NCI-H345 (cell line): ENCODE results near the gene PSMB8.
"Not testable (repeated sequence)": the region's sequence is repeated elsewhere in the genome, so short reads cannot be mapped to it uniquely, and the experiment has no call there.

Source experiments
- DNase-seq: peaks from one replicate; lab custom pipeline; 2025; lab: John Stamatoyannopoulos, UW

PSMB8 gene

GRCh38 chr6:32843979-32844838, at the start of gene PSMB8:
PSMB8 (minus strand) TSS chr6:32844047; CDS start chr6:32843996, 51 bp downstream.
- peak; percentile 98 for DNase-seq

DNA sequence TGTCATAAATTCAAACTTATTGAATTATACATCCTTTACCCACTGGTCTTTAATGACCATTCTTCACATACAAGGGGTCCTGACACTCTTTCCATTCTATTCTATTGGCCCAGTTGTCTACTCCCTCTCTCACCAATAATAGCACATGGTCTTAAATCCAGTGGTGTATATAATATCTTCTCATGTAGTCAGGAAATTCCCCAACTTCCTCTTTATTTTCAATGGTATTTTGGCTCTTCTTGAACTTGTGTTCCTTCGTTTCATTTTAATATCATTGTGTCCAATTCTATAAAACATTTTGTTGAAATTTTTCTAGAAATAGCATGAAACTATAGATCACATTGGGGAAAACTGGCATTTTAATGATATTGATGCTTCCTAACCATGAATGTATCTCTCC, 47.0 kb upstream of the PSMB8 start:
- no peak for DNase-seq

DNA sequence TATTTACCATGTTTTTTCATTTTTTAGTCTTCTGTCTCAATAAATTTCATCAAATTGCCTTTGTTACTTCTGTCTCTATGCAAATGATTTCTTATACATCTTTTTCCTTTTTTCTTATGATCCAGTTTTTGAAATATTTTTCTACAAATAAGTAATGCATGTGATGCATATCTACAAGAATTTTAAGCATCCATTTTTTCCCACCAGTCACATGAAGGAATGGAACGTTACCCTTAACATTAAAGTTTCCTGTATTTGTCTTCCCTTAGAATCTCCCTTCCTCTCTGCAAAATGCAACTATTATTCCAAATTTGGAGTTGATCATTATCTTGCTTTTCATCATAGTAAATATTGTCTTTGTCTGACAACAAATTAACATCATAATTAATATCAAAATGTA, 45.7 kb upstream of the PSMB8 start:
- DNase-seq = no peak

DNA sequence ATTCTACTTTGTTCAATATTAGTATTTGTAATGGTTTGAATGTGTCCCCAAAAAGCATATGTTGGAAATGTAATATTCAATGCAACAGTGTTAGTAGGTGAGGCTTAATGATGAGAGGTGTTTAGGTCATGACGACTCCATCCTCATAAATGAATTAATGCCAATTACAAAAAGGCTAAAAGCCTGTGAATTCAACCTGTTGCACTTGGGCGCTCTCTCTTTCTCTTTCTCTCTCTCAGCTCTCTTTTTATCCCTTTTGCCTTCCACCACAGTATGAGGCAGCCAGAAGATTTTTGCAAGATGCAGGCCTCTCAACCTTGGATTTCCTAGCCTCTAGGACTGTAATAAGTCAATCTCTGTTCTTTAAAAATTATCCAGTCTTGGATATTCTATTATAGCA, 44.7 kb upstream of the PSMB8 start:
- no peak for DNase-seq

DNA sequence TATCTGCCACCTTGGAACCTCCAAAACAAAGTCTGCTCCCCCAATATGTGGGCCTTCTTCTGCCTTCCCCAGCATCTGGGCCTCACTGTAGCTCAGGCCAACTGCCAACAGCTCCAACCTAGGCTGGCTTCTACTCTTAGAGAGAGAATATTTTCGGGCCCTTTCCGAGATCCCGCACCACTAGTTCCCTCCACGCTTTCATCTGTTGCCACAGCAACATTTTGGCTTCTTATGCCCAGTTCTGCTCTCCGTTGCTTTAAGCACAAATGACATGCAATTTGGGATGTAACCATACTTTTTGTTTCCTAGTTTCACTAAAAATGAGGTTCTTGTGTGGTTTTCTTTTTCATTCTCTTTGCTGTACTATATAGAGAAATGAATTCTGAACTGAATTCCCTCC, 43.8 kb upstream of the PSMB8 start:
- DNase-seq = no peak

DNA sequence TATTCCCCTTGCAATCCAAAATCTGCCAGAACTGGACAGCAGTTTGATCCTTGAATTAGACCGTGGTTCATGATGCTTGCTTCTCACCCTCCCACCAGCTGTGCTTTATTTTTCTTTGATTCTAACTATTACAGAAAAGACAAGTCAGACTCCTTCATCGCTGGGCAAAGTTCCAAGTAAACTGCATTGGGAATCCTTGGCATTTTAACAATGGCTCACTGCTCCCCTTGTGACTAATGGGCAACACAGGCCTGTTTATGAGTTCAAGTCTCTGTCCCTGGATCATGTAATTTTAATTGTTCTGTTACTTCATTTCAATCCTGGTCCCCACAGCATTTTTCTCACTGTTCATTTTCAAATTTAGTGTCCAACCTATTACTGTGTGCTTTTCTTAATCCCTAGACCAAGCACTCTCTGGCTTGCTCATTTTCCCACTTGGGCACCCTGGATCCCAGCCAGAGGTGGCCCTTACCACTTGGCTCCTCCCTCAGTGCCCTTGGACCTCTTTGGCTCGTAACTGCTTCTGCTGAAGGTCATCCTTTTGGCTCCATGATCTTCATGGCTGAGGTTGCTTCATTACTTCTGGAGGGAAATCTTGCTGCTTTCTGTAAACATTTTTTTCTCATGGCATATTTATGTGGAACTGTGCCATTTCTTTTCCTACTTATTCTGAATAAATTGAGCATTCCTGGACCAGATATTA, 43.0 kb upstream of the PSMB8 start:
- DNase-seq = no peak

DNA sequence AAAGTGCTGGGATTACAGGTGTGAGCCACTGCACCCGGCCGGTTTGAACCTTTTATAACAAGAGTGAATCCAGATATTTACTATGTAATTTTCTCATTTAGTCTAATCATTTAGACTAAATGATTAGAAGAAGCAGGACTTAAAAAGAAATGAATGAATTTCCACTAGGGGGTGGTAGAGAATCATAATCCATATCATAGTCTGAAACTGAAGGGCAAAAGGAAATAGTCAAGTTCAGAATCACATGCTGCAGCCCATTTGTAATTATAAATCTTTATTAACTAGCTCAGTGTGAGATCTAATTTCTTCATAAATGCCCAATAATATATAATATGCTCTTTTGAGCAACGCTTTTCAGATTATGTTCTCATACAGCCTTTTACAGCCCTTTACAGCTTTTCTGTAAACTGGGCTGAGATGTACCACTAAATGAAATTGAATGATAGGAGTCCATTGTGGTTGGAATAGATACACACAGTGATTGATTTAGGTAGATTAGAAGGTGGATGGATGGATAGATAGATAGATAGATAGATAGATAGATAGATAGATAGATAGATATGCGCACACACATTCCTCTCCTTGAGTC, 41.9 kb upstream of the PSMB8 start:
- peak; percentile 65 for DNase-seq

- no peak for DNase-seq
These were observed 39.9 kb upstream of the PSMB8 start for GRCh38 chr6:32883789-32884188.

- no peak for DNase-seq
These were observed 39.0 kb upstream of the PSMB8 start for GRCh38 chr6:32882879-32883250.

- not testable (repeated sequence) for DNase-seq
These were observed 37.1 kb upstream of the PSMB8 start for GRCh38 chr6:32880962-32881361.

DNA sequence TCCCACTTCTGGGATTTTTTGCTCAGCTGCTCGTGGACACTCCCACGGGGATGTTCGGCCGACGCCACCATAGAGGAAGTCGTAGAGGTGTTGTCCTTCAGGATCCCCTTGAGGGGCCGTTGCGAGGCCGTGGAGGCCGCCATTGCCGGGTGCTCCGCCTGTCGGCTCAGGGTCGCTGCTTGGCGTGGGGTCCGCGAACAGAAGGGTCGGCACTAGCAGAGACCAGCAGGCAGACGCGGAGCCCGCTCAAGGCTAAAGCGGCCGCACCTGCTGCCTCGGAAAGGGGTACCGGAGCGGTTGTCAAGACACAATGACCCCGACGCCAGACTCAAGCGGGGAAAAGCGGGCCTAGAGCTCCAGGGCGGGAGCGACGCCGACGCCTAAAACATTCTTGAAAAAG, 35.8 kb upstream of the PSMB8 start:
- DNase-seq = no peak

DNA sequence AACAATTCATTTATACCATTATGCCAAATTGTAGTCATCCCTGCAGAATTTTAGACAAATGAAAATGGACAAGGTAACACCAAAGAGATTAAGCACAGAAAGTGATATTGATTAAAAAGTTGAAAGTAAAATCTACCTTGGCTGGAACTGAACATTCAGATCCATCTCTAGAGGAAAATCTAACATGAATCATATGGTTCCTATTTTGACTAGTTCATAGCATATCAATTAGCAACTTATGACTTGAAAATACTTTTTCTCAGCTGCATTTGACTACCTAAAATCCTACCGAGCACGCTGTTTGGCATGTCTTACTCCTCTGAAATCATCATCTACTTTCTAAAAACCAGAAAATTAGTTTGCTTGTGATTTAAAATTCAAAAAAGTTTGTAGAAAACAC, 32.8 kb upstream of the PSMB8 start:
- DNase-seq = no peak

- DNase-seq = not testable (repeated sequence)
These were observed 30.1 kb upstream of the PSMB8 start for GRCh38 chr6:32873947-32874346.

- DNase-seq = peak; percentile 81
These were observed 24.5 kb upstream of the PSMB8 start for GRCh38 chr6:32868257-32868788.

- no peak for DNase-seq
These were observed 23.9 kb upstream of the PSMB8 start for GRCh38 chr6:32867554-32868256.

DNA sequence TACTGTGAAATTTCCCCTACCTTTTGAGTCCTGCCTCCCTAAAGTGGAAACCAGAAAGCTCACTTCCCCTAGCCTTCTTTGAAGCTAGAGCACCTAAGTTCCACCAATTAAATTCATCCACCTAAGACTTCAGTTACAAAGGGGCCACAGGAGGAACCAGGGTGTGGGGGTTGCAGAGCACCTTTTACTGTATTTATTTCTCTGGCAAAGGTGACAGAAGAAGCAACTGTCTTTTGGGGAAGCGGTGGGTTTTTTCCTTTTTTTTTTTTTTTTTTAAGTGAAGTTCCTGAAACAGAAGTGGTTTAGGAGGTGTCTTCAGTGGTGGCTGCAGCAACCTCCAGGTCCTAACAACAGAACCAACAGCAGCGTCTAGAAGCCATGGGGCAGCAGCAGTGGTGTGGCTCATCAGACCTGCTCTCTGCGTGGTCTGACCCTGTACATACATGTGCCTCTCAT, 23.2 kb upstream of the PSMB8 start:
- no peak for DNase-seq

- DNase-seq = no peak
These were observed 22.0 kb upstream of the PSMB8 start for GRCh38 chr6:32865724-32866443.

- DNase-seq = no peak
These were observed 18.9 kb upstream of the PSMB8 start for GRCh38 chr6:32862725-32863124.

DNA sequence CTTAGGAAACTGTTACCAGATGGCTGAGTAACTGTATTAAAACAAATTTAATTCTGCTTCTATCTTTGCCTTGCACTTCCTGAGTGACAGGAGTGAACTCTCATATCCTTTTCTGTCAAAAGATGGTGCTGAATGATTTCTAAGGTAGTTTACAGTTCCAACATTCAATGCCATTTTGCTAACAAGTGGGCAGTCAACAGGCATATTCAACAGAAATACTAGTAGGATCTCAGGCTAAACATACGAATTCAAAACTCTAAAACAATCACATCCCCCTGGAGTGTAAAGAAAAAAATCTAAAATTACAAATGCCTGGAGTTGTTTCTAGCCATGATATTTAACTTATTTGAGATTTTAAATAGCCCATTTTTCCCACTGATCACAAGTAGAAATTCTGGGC, 16.8 kb upstream of the PSMB8 start:
- DNase-seq = no peak

- DNase-seq = no peak
These were observed 14.3 kb upstream of the PSMB8 start for GRCh38 chr6:32858194-32858593.

- no peak for DNase-seq
These were observed 13.5 kb upstream of the PSMB8 start for GRCh38 chr6:32857156-32857891.
